HG02840 (cell line): ENCODE data around the gene XPNPEP2.
A peak's percentile ranks its signal among the peaks of the same experiment; 100 is the strongest.

Source experiments
- ATAC-seq: cut with Tn5 transposase; IDR thresholded peaks from one replicate; pipeline ENCODE4 v1.9.1; 2021; ENCODE audit warnings: mild to moderate bottlenecking, moderate library complexity, moderate number of reproducible peaks; ENCODE audit not compliant: unreplicated experiment, low FRiP score

The XPNPEP2 gene

GRCh38 chrX:129747533-129747932, 8.8 kb downstream of the XPNPEP2 start:
- ATAC-seq = no peak

GRCh38 chrX:129748305-129748704, 9.5 kb downstream of the XPNPEP2 start:
- ATAC-seq = no peak

GRCh38 chrX:129749069-129749468, 10.3 kb downstream of the XPNPEP2 start:
- no peak for ATAC-seq

GRCh38 chrX:129750971-129751370, 12.2 kb downstream of the XPNPEP2 start:
- no peak for ATAC-seq

GRCh38 chrX:129754056-129755024, 15.6 kb downstream of the XPNPEP2 start:
- no peak for ATAC-seq

- ATAC-seq = no peak
Observed at GRCh38 chrX:129755779-129756650, 17.2 kb downstream of the XPNPEP2 start.

- ATAC-seq = no peak
Observed at GRCh38 chrX:129759576-129760061, 20.8 kb downstream of the XPNPEP2 start.

GRCh38 chrX:129760155-129760554, 21.4 kb downstream of the XPNPEP2 start:
- ATAC-seq = no peak

- ATAC-seq = no peak
Observed at GRCh38 chrX:129760981-129761380, 22.2 kb downstream of the XPNPEP2 start.

- ATAC-seq = no peak
Observed at GRCh38 chrX:129761596-129761995, 22.8 kb downstream of the XPNPEP2 start.

- no peak for ATAC-seq
Observed at GRCh38 chrX:129762448-129762847, 23.7 kb downstream of the XPNPEP2 start.

- ATAC-seq = no peak
Observed at GRCh38 chrX:129763666-129764065, 24.9 kb downstream of the XPNPEP2 start.

- ATAC-seq = no peak
Observed at GRCh38 chrX:129768186-129768585, 29.4 kb downstream of the XPNPEP2 start.

GRCh38 chrX:129768586-129769466, 30.0 kb downstream of the XPNPEP2 start:
- ATAC-seq = no peak

GRCh38 chrX:129769467-129770154, 30.8 kb downstream of the XPNPEP2 start:
- ATAC-seq = peak; percentile 49

- ATAC-seq = no peak
Observed at GRCh38 chrX:129771266-129771995, 32.7 kb downstream of the XPNPEP2 start.

- ATAC-seq = peak; percentile 60
Observed at GRCh38 chrX:129772796-129773431, 34.1 kb downstream of the XPNPEP2 start.
